Epidermal melanocyte (primary cell): ENCODE data around the gene SOX6.
"Not testable (repeated sequence)": the region's sequence is repeated elsewhere in the genome, so short reads cannot be mapped to it uniquely, and the experiment has no call there.

Experiments used
- DNase-seq: peaks from one replicate; pipeline ENCODE4 v3.0.0; 2011; ENCODE audit warnings: low spot score; ENCODE audit not compliant: insufficient read length

Gene SOX6

GRCh38 chr11:16356057-16356760 is at the start of gene SOX6:
Gene SOX6, minus strand, starts transcription at chr11:16356546. Its CDS starts 15,298 bp downstream, at chr11:16341248.
- DNase-seq: no peak

- DNase-seq: no peak
These were observed 48.5 kb upstream of the SOX6 start for GRCh38 chr11:16404781-16405285.

- DNase-seq: no peak
These were observed 47.5 kb upstream of the SOX6 start for GRCh38 chr11:16403851-16404250.

- no peak for DNase-seq
These were observed 47.1 kb upstream of the SOX6 start for GRCh38 chr11:16403448-16403803.

GRCh38 chr11:16402654-16403447 is 46.5 kb upstream of the SOX6 start:
- no peak for DNase-seq

- no peak for DNase-seq
These were observed 41.0 kb upstream of the SOX6 start for GRCh38 chr11:16397390-16397789.

GRCh38 chr11:16395601-16396000 is 39.3 kb upstream of the SOX6 start:
- no peak for DNase-seq

GRCh38 chr11:16394947-16395346 is 38.6 kb upstream of the SOX6 start:
- DNase-seq: no peak

GRCh38 chr11:16393340-16393739 is 37.0 kb upstream of the SOX6 start:
- DNase-seq: no peak

- DNase-seq: no peak
These were observed 36.3 kb upstream of the SOX6 start for GRCh38 chr11:16392616-16393015.

GRCh38 chr11:16390826-16391225 is 34.5 kb upstream of the SOX6 start:
- DNase-seq: not testable (repeated sequence)

GRCh38 chr11:16385099-16385498 is 28.8 kb upstream of the SOX6 start:
- DNase-seq: no peak

GRCh38 chr11:16382638-16383380 is 26.5 kb upstream of the SOX6 start:
- DNase-seq: no peak

- no peak for DNase-seq
These were observed 25.8 kb upstream of the SOX6 start for GRCh38 chr11:16382186-16382585.

GRCh38 chr11:16380941-16381568 is 24.7 kb upstream of the SOX6 start:
- no peak for DNase-seq

- DNase-seq: no peak
These were observed 22.6 kb upstream of the SOX6 start for GRCh38 chr11:16378906-16379305.

GRCh38 chr11:16377746-16378145 is 21.4 kb upstream of the SOX6 start:
- DNase-seq: no peak

GRCh38 chr11:16375664-16376063 is 19.3 kb upstream of the SOX6 start:
- not testable (repeated sequence) for DNase-seq

- DNase-seq: no peak
These were observed 17.4 kb upstream of the SOX6 start for GRCh38 chr11:16373768-16374167.

- DNase-seq: no peak
These were observed 16.0 kb upstream of the SOX6 start for GRCh38 chr11:16372355-16372754.

- DNase-seq: no peak
These were observed 10.9 kb upstream of the SOX6 start for GRCh38 chr11:16367252-16367651.
